Immature natural killer cell (primary cell): ENCODE data around the gene GBA2. TPM values are rescaled to one million over a fixed set of nuclear protein-coding genes. Genes with fewer than 3 reads are reported as not detected.

Source experiments
- DNase-seq, 3 donors: peaks; one replicate each; pipeline ENCODE4 v3.0.0; 2022; ENCODE audit warnings: mixed read lengths in 1 of 3
- H3K27ac Mint-ChIP-seq, 6 donors: one replicate each; pipeline ENCODE4 v1.8.0; 2020; ENCODE audit warnings: mixed read lengths in 6 of 6, mild to moderate bottlenecking in 5 of 6, inconsistent platforms in 4 of 6, moderate library complexity in 3 of 6
- H3K27me3 Mint-ChIP-seq, 3 donors: one replicate each; pipeline ENCODE4 v1.8.0; 2020 to 2021; ENCODE audit warnings: low read depth in 3 of 3, mild to moderate bottlenecking in 3 of 3, mixed read lengths in 3 of 3, moderate library complexity in 3 of 3, inconsistent platforms in 1 of 3
- H3K36me3 Mint-ChIP-seq, 3 donors: one replicate each; pipeline ENCODE4 v1.8.0; 2020; ENCODE audit warnings: mixed read lengths in 3 of 3, inconsistent platforms in 2 of 3, mild to moderate bottlenecking in 2 of 3
- H3K4me1 Mint-ChIP-seq, 2 donors: one replicate each; pipeline ENCODE4 v1.8.0; 2020; ENCODE audit warnings: inconsistent platforms in 2 of 2, mild to moderate bottlenecking in 2 of 2, mixed read lengths in 2 of 2, moderate library complexity in 1 of 2
- H3K4me3 Mint-ChIP-seq, 5 donors: one replicate each; pipeline ENCODE4 v1.8.0; 2020; ENCODE audit warnings: mild to moderate bottlenecking in 5 of 5, mixed read lengths in 5 of 5, inconsistent platforms in 3 of 5, moderate library complexity in 3 of 5
- H3K9me3 Mint-ChIP-seq, 6 donors: one replicate each; pipeline ENCODE4 v1.8.0; 2020; ENCODE audit warnings: mild to moderate bottlenecking in 6 of 6, mixed read lengths in 6 of 6, inconsistent platforms in 4 of 6, moderate library complexity in 3 of 6
- polyA plus RNA-seq, 3 donors: library from polyadenylated mRNA; unstranded; fragments of 300-500 nt; fragmentation: Illumina TruSeq; gene quantifications; one replicate each; pipeline ENCODE4 v1.2.3, GENCODE V29; 2021

Gene GBA2
- polyA plus RNA-seq, 3 donors from 2014 or later, result 20.3 to 43.3 (median 37.4) TPM

- Mint-ChIP-seq H3K36me3 (peaks cover 23 to 52% (median 24%) of the 10 kb centered on the region in 3 donors), H3K27me3 (peaks cover 0 to 4% (median 0%) of the 10 kb centered on the region in 3 donors), H3K27ac (peak overlapping the region in 2 of 6 donors; percentile 1 to 13), H3K9me3 (no peaks in the 10 kb centered on the region), H3K4me3 (no peak overlapping the region), H3K4me1 (peaks cover 44 to 57% of the 10 kb centered on the region in 2 donors)
- DNase-seq, result no peak
These were observed 5.6 kb downstream of the GBA2 start for GRCh38 chr9:35743452-35743851.

GRCh38 chr9:35741740-35742139, 7.3 kb downstream of the GBA2 start:
- Mint-ChIP-seq H3K27me3 (peaks cover 0 to 4% (median 0%) of the 10 kb centered on the region in 3 donors), H3K4me3 (peak overlapping the region in 2 of 5 donors; percentile 10 to 34), H3K9me3 (no peaks in the 10 kb centered on the region), H3K4me1 (peaks cover 27 to 40% of the 10 kb centered on the region in 2 donors), H3K36me3 (peaks cover 24 to 61% (median 29%) of the 10 kb centered on the region in 3 donors), H3K27ac (peak overlapping the region; percentile 5 to 73 (median 46))
- no peak for DNase-seq

GRCh38 chr9:35740243-35740642, 8.8 kb downstream of the GBA2 start:
- Mint-ChIP-seq H3K36me3 (peaks cover 19 to 64% (median 24%) of the 10 kb centered on the region in 3 donors), H3K4me1 (peaks cover 21 to 32% of the 10 kb centered on the region in 2 donors), H3K9me3 (no peaks in the 10 kb centered on the region), H3K27ac (no peak overlapping the region), H3K4me3 (no peak overlapping the region), H3K27me3 (peaks cover 0 to 4% (median 0%) of the 10 kb centered on the region in 3 donors)
- no peak for DNase-seq

- Mint-ChIP-seq H3K27ac (peak overlapping the region in 1 of 6 donors; percentile 37), H3K4me3 (no peak overlapping the region), H3K4me1 (peaks cover 21 to 35% of the 10 kb centered on the region in 2 donors), H3K9me3 (no peaks in the 10 kb centered on the region), H3K36me3 (peaks cover 14 to 59% (median 18%) of the 10 kb centered on the region in 3 donors), H3K27me3 (peaks cover 0 to 1% (median 0%) of the 10 kb centered on the region in 3 donors)
- DNase-seq, result no peak
These were observed 10.1 kb downstream of the GBA2 start for GRCh38 chr9:35738924-35739323.

GRCh38 chr9:35738186-35738585, 10.8 kb downstream of the GBA2 start:
- H3K27me3 Mint-ChIP-seq, result peaks cover 0 to 1% (median 0%) of the 10 kb centered on the region in 3 donors
- no peak for DNase-seq
- no peaks in the 10 kb centered on the region for H3K9me3 Mint-ChIP-seq
- peaks cover 22 to 33% of the 10 kb centered on the region in 2 donors for H3K4me1 Mint-ChIP-seq
- H3K27ac Mint-ChIP-seq, result peak overlapping the region in 2 of 6 donors; percentile 23 to 37
- H3K4me3 Mint-ChIP-seq, result no peak overlapping the region
- H3K36me3 Mint-ChIP-seq, result peaks cover 9 to 52% (median 11%) of the 10 kb centered on the region in 3 donors

GRCh38 chr9:35737143-35737542, 11.9 kb downstream of the GBA2 start:
- no peak overlapping the region for H3K27ac Mint-ChIP-seq
- H3K36me3 Mint-ChIP-seq, result peaks cover 8 to 42% (median 9%) of the 10 kb centered on the region in 3 donors

GRCh38 chr9:35736201-35736633, 12.8 kb downstream of the GBA2 start:
- H3K4me3 Mint-ChIP-seq, result no peak overlapping the region
- H3K27me3 Mint-ChIP-seq, result no peaks in the 10 kb centered on the region
- peak; percentile 56 to 64 (median 56) for DNase-seq
- no peaks in the 10 kb centered on the region for H3K9me3 Mint-ChIP-seq
- peak overlapping the region in 5 of 6 donors; percentile 40 to 50 (median 45) for H3K27ac Mint-ChIP-seq
- H3K4me1 Mint-ChIP-seq, result peaks cover 18 to 26% of the 10 kb centered on the region in 2 donors
- H3K36me3 Mint-ChIP-seq, result peaks cover 8 to 37% (median 9%) of the 10 kb centered on the region in 3 donors

More at GRCh38 chr9:35737143-35737542, 11.9 kb downstream of the GBA2 start:
- no peaks in the 10 kb centered on the region for H3K9me3 Mint-ChIP-seq
- no peak overlapping the region for H3K4me3 Mint-ChIP-seq
- H3K4me1 Mint-ChIP-seq, result peaks cover 27 to 33% of the 10 kb centered on the region in 2 donors
- DNase-seq, result no peak
- H3K27me3 Mint-ChIP-seq, result peaks cover 0 to 1% (median 0%) of the 10 kb centered on the region in 3 donors

- Mint-ChIP-seq H3K36me3 (peaks cover 5 to 30% (median 7%) of the 10 kb centered on the region in 3 donors), H3K9me3 (no peaks in the 10 kb centered on the region), H3K27ac (peak overlapping the region in 1 of 6 donors; percentile 68), H3K4me3 (peak overlapping the region in 1 of 5 donors; percentile 25), H3K4me1 (peaks cover 18 to 26% of the 10 kb centered on the region in 2 donors), H3K27me3 (no peaks in the 10 kb centered on the region)
- no peak for DNase-seq
These were observed 14.9 kb downstream of the GBA2 start for GRCh38 chr9:35734096-35734495.

- H3K27ac Mint-ChIP-seq, result peak overlapping the region in 4 of 6 donors; percentile 94 to 96 (median 94)
- no peaks in the 10 kb centered on the region for H3K27me3 Mint-ChIP-seq
- H3K4me1 Mint-ChIP-seq, result peaks cover 18 to 26% of the 10 kb centered on the region in 2 donors
- H3K4me3 Mint-ChIP-seq, result peak overlapping the region in 2 of 5 donors; percentile 92 to 96
- no peaks in the 10 kb centered on the region for H3K9me3 Mint-ChIP-seq
- peaks cover 0 to 19% (median 5%) of the 10 kb centered on the region in 3 donors for H3K36me3 Mint-ChIP-seq
- no peak for DNase-seq
These were observed 16.1 kb downstream of the GBA2 start for GRCh38 chr9:35732800-35733541.

- Mint-ChIP-seq H3K4me1 (peaks cover 18 to 26% of the 10 kb centered on the region in 2 donors), H3K4me3 (peak within 1 kb of the TSS in 2 of 5 donors; percentile 92 to 96), H3K9me3 (no peaks in the 10 kb centered on the region), H3K27me3 (no peaks in the 10 kb centered on the region), H3K36me3 (peaks cover 0 to 14% (median under 1%) of the 10 kb centered on the region in 3 donors), H3K27ac (peak within 1 kb of the TSS in 4 of 6 donors; percentile 94 to 96 (median 94))
- DNase-seq, result peak; percentile 95 to 97 (median 96)
These were observed 16.7 kb downstream of the GBA2 start, which contains the start of the genes CREB3 and TLN1 for GRCh38 chr9:35732185-35732799. Gene CREB3, plus strand, starts transcription at chr9:35732666. Its CDS starts 107 bp downstream, at chr9:35732773. Gene TLN1, minus strand, starts transcription at chr9:35732195. Its CDS starts 6,501 bp downstream, at chr9:35725694.

GRCh38 chr9:35731415-35732184, 17.4 kb downstream of the GBA2 start:
- peaks cover 18 to 26% of the 10 kb centered on the region in 2 donors for H3K4me1 Mint-ChIP-seq

GRCh38 chr9:35730486-35730854, 18.6 kb downstream of the GBA2 start:
- Mint-ChIP-seq H3K27ac (no peak overlapping the region), H3K4me1 (peaks cover 13 to 22% of the 10 kb centered on the region in 2 donors), H3K36me3 (peaks cover 0 to 10% (median 4%) of the 10 kb centered on the region in 3 donors), H3K4me3 (no peak overlapping the region), H3K9me3 (no peaks in the 10 kb centered on the region), H3K27me3 (no peaks in the 10 kb centered on the region)
- DNase-seq, result no peak

More at GRCh38 chr9:35731415-35732184, 17.4 kb downstream of the GBA2 start:
- DNase-seq, result no peak
- peaks cover 0 to 11% (median 0%) of the 10 kb centered on the region in 3 donors for H3K36me3 Mint-ChIP-seq
- H3K4me3 Mint-ChIP-seq, result peak overlapping the region in 2 of 5 donors; percentile 92 to 96
- no peaks in the 10 kb centered on the region for H3K27me3 Mint-ChIP-seq
- peak overlapping the region in 4 of 6 donors; percentile 94 to 96 (median 94) for H3K27ac Mint-ChIP-seq
- no peaks in the 10 kb centered on the region for H3K9me3 Mint-ChIP-seq
